ENCODE data around the gene CDC20.

CDC20 gene

DNA sequence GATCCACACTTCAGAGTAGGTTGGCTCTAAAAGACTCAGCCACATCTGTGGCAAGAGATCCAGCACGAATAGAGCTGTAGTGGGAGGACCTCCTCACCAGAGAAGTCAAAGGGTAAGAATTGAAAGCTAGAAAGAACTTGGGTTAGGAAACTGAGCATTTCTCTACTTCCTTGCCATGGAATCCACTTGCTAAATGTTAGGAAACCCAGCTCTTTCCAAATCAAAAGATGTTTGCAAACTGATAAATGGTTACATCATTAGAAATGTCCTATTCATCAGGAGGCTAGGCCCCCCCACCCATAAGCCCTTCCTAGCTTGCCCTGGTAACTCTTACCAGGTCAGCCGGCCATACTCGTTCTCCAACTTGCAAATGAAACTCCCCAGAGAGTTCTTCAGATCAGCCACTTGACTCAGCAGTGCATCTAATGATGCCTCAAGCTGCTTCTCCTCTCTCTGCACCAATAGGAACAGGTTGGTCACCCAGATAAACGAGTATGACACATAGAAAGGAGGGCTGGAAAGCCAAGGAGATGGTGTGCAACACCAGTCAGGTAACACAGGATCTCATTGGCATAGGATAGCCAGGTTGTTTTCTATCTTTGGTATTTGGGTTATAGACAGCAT lies 29.3 kb downstream of the CDC20 start:
- H3K4me3 ChIP-seq (ENCODE audit: low read depth, low read length): no peak overlapping the region
- no peaks in the 10 kb centered on the region for H3K27me3 ChIP-seq (ENCODE audit: control insufficient read depth, insufficient read depth, low read length)
- no peaks in the 10 kb centered on the region for H3K36me3 ChIP-seq (ENCODE audit: control insufficient read depth, insufficient read depth, low read length)
- peak overlapping the region; percentile 92 for H3K4me2 ChIP-seq (ENCODE audit: low read length)
- TF ChIP-seq, protein P1, sequence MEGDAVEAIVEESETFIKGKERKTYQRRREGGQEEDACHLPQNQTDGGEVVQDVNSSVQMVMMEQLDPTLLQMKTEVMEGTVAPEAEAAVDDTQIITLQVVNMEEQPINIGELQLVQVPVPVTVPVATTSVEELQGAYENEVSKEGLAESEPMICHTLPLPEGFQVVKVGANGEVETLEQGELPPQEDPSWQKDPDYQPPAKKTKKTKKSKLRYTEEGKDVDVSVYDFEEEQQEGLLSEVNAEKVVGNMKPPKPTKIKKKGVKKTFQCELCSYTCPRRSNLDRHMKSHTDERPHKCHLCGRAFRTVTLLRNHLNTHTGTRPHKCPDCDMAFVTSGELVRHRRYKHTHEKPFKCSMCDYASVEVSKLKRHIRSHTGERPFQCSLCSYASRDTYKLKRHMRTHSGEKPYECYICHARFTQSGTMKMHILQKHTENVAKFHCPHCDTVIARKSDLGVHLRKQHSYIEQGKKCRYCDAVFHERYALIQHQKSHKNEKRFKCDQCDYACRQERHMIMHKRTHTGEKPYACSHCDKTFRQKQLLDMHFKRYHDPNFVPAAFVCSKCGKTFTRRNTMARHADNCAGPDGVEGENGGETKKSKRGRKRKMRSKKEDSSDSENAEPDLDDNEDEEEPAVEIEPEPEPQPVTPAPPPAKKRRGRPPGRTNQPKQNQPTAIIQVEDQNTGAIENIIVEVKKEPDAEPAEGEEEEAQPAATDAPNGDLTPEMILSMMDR (IDR thresholded peaks at IDR 0.05): no peak
- H3K9ac ChIP-seq: no peak overlapping the region
- peaks cover 12% of the 10 kb centered on the region for H3K79me2 ChIP-seq
- no peaks in the 10 kb centered on the region for H3K9me3 ChIP-seq (ENCODE audit: control insufficient read depth, low read length)
- no peak overlapping the region for H3K27ac ChIP-seq
- no peak overlapping the region for H2AFZ ChIP-seq
- peaks cover 10% of the 10 kb centered on the region for H3K4me1 ChIP-seq

DNA sequence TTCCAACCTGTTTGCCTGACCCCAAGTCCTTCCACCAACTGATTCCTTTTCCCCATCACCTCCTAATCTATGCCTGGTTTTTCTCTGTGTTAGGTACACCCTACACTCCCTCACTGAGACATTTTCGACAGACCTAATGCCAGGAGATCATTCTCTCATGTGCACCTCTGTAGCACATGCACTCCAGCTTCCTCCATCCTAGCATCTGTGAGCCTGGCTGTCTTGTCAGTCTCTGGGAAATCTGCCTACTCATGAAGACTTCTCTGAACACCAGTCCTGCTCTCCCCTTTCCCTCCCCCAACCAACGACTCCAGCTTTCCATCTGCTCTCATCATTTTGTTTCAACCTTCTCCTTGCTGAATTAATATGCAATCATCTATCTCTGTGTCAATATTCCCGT lies 29.8 kb downstream of the CDC20 start:
- H3K4me3 ChIP-seq (ENCODE audit: low read depth, low read length): peak overlapping the region; percentile 99
- no peak overlapping the region for H3K27ac ChIP-seq
- TF ChIP-seq, protein P1 (IDR thresholded peaks at IDR 0.05): no peak
- H3K36me3 ChIP-seq (ENCODE audit: control insufficient read depth, insufficient read depth, low read length): no peaks in the 10 kb centered on the region
- H3K79me2 ChIP-seq: peaks cover 12% of the 10 kb centered on the region
- no peak overlapping the region for H2AFZ ChIP-seq
- peaks cover 10% of the 10 kb centered on the region for H3K4me1 ChIP-seq
- peak overlapping the region; percentile 92 for H3K4me2 ChIP-seq (ENCODE audit: low read length)
- H3K27me3 ChIP-seq (ENCODE audit: control insufficient read depth, insufficient read depth, low read length): no peaks in the 10 kb centered on the region
- no peak overlapping the region for H3K9ac ChIP-seq
- no peaks in the 10 kb centered on the region for H3K9me3 ChIP-seq (ENCODE audit: control insufficient read depth, low read length)

DNA sequence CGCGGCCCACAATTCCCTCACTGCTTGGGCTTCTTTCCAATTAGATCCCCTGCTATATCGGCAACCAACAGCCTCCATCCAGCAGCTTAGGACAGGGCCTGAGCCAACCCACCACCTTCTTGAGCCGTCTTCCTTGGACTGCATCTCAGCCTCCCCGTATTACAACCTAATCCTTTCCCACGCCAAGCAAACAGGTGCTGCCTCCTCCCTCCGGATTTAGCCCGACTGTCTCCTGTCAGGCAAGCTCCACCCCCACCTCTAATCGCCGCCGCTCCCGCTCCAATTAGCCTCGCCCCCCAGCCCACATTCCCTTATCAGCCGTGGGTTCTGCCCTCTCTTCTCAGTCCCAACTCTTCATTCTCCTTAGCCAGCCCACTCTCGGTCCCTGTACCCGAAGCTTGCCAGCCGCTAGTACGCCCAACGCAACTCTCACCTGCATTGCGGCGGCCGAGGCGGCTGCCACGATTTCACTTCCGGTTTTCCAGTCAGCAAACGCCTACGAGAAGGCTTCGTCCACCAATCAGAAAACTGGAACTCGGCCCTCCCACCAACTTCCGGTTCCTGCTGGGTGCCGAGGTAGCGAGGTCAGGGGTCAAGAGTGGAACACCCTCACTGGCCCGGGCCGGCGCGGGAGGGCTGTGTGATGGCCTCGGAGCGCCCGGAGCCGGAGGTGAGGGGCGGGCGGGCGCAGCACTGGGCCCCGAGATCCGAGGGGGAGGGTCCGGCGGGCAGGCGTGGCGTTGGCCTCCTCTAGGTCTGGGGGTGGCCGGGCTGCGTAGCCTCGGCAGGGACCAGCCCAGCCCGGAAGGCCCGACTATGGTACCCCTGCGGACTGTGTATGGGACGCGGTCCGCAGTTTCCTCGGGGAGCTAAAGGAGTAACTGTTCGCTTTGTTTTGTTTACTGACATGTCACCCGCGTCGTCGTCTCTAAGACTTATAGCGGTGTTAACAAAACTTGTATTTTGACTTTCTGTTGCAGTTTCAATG lies 30.8 kb downstream of the CDC20 start, which contains the start of the genes MED8 and SZT2:
MED8 (minus strand) TSS at position 475 of the 988 bp plus-strand sequence; CDS start at position 439, 36 bp downstream.
SZT2 (plus strand) TSS at position 574 of the 988 bp plus-strand sequence; CDS start at position 644, 70 bp downstream.
- Histone ChIP-seq H3K9ac (peak within 1 kb of the TSS; percentile 67), H3K36me3 (ENCODE audit: control insufficient read depth, insufficient read depth, low read length) (no peaks in the 10 kb centered on the region), H3K27me3 (ENCODE audit: control insufficient read depth, insufficient read depth, low read length) (no peaks in the 10 kb centered on the region), H3K4me1 (peaks cover 10% of the 10 kb centered on the region), H3K27ac (peak within 1 kb of the TSS; percentile 79), H3K9me3 (ENCODE audit: control insufficient read depth, low read length) (no peaks in the 10 kb centered on the region), H2AFZ (peak within 1 kb of the TSS; percentile 89), H3K79me2 (peaks cover 12% of the 10 kb centered on the region), H3K4me2 (ENCODE audit: low read length) (peak within 1 kb of the TSS; percentile 92), H3K4me3 (ENCODE audit: low read depth, low read length) (peak within 1 kb of the TSS; percentile 99)
- TF ChIP-seq, protein P1 (IDR thresholded peaks at IDR 0.05): no peak

DNA sequence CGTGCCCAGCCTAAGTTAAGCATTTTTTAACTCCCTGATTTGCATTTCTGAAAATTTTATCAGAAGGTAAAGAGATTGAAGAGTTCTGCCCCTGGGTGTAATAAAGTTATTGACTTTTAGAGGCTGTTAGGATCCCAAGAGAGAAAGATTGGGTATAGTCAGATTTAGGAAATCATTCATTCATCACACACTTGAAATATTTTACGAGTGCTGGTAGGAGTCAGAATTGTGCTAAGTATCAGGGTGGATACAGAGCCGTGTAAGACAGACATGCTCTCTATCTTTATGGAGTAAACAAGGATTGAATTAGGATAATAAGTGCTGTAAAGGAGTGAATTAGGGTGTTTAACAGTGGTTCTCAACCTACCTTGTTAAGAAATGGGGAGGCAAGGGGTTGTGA lies 33.9 kb downstream of the CDC20 start:
- H3K4me1 ChIP-seq: peaks cover 10% of the 10 kb centered on the region
- H3K27me3 ChIP-seq (ENCODE audit: control insufficient read depth, insufficient read depth, low read length): no peaks in the 10 kb centered on the region
- H3K9me3 ChIP-seq (ENCODE audit: control insufficient read depth, low read length): no peaks in the 10 kb centered on the region
- H3K4me3 ChIP-seq (ENCODE audit: low read depth, low read length): peak overlapping the region; percentile 28
- H3K79me2 ChIP-seq: peaks cover 12% of the 10 kb centered on the region
- peak overlapping the region; percentile 36 for H3K27ac ChIP-seq
- no peak overlapping the region for H2AFZ ChIP-seq
- H3K36me3 ChIP-seq (ENCODE audit: control insufficient read depth, insufficient read depth, low read length): no peaks in the 10 kb centered on the region
- no peak overlapping the region for H3K9ac ChIP-seq
- peak overlapping the region; percentile 60 for H3K4me2 ChIP-seq (ENCODE audit: low read length)
- TF ChIP-seq, protein P1 (IDR thresholded peaks at IDR 0.05): no peak
